GM21423 (cell line): ENCODE measurements around the gene ERBIN.
"Not testable (repeated sequence)": the region's sequence is repeated elsewhere in the genome, so short reads cannot be mapped to it uniquely, and the experiment has no call there.

Experiments
- ATAC-seq: cut with Tn5 transposase; IDR thresholded peaks from one replicate; pipeline ENCODE4 v1.9.1; 2021; ENCODE audit warnings: mild to moderate bottlenecking, moderate library complexity; ENCODE audit not compliant: unreplicated experiment

Gene ERBIN

GRCh38 chr5:65914641-65915196, 11.7 kb upstream of the ERBIN start:
- ATAC-seq: no peak

- not testable (repeated sequence) for ATAC-seq
Measured at GRCh38 chr5:65915661-65916060, 10.7 kb upstream of the ERBIN start.

- ATAC-seq: no peak
Measured at GRCh38 chr5:65916066-65916465, 10.3 kb upstream of the ERBIN start.

- ATAC-seq: no peak
Measured at GRCh38 chr5:65916636-65917035, 9.7 kb upstream of the ERBIN start.

- no peak for ATAC-seq
Measured at GRCh38 chr5:65919773-65920172, 6.6 kb upstream of the ERBIN start.

- no peak for ATAC-seq
Measured at GRCh38 chr5:65923339-65923738, 3.0 kb upstream of the ERBIN start.

- ATAC-seq: no peak
Measured at GRCh38 chr5:65924366-65925043, 1.9 kb upstream of the ERBIN start.

- ATAC-seq: peak; percentile 61
Measured at GRCh38 chr5:65925044-65925600, 1.3 kb upstream of the ERBIN start.

- ATAC-seq: peak; percentile 57
Measured at GRCh38 chr5:65925601-65926275, 637 bp upstream of the ERBIN start.

- ATAC-seq: no peak
Measured at GRCh38 chr5:65926893-65927292, 518 bp downstream of the ERBIN start.

- no peak for ATAC-seq
Measured at GRCh38 chr5:65927503-65928321, 1.3 kb downstream of the ERBIN start.

- no peak for ATAC-seq
Measured at GRCh38 chr5:65928322-65928752, 2.0 kb downstream of the ERBIN start.

GRCh38 chr5:65928860-65929259, 2.5 kb downstream of the ERBIN start:
- ATAC-seq: no peak

GRCh38 chr5:65932676-65933075, 6.3 kb downstream of the ERBIN start:
- ATAC-seq: no peak

- ATAC-seq: no peak
Measured at GRCh38 chr5:65933295-65933694, 6.9 kb downstream of the ERBIN start.

GRCh38 chr5:65938256-65938655, 11.9 kb downstream of the ERBIN start:
- ATAC-seq: peak; percentile 72

- no peak for ATAC-seq
Measured at GRCh38 chr5:65943771-65944170, 17.4 kb downstream of the ERBIN start.

- ATAC-seq: no peak
Measured at GRCh38 chr5:65946198-65946745, 19.9 kb downstream of the ERBIN start.

GRCh38 chr5:65948115-65948747, 21.9 kb downstream of the ERBIN start:
- ATAC-seq: no peak

- no peak for ATAC-seq
Measured at GRCh38 chr5:65951330-65951729, 25.0 kb downstream of the ERBIN start.
